Psoas muscle (tissue), 8 donors: ENCODE data around the gene PTPN23. TPM values are rescaled to one million over a fixed set of nuclear protein-coding genes. Genes with fewer than 3 reads are reported as not detected.

Experiments used
- ATAC-seq, 4 donors: fragments of 200-7000 bp; cut with Tn5 transposase; one replicate each; pipeline ENCODE4 v1.9.1; 2020; ENCODE audit warnings: moderate library complexity in 3 of 4, mild to moderate bottlenecking in 2 of 4
- DNase-seq, 2 donors: peaks; one replicate each; pipeline ENCODE4 v3.0.0-alpha.2; 2020
- H3K27ac ChIP-seq: fragments of 200-600 bp; one replicate; pipeline ENCODE4 v1.8.0; 2022
- H3K27me3 ChIP-seq, 3 donors: fragments of 200-600 bp in 1 of 3; one replicate each; pipeline versions ENCODE4 v1.6.1 to v1.8.0; 2013 to 2022; ENCODE audit warnings: low read length in 2 of 3, mild to moderate bottlenecking in 2 of 3, moderate library complexity in 1 of 3; ENCODE audit not compliant: insufficient read depth in 3 of 3
- H3K36me3 ChIP-seq, 2 donors: fragments of 200-600 bp in 1 of 2; one replicate each; pipeline versions ENCODE4 v1.6.1 to v1.8.0; 2013 to 2022; ENCODE audit warnings: low read depth in 1 of 2, mild to moderate bottlenecking in 1 of 2, moderate library complexity in 1 of 2; ENCODE audit not compliant: insufficient read depth in 1 of 2
- H3K4me1 ChIP-seq: fragments of 200-600 bp; one replicate; pipeline ENCODE4 v1.8.0; 2022
- H3K4me3 ChIP-seq: fragments of 200-600 bp; one replicate; pipeline ENCODE4 v1.8.0; 2022; ENCODE audit warnings: mild to moderate bottlenecking
- H3K9me3 ChIP-seq: fragments of 200-600 bp; one replicate; pipeline ENCODE4 v1.8.0; 2022
- WGBS, 3 donors: extraction: QIAGEN DNeasy Blood & Tissue Kit; methylation state at CpG; one replicate each; pipeline versions ENCODE4 v1.1.6 to v1.1.7; 2013; 5-methylcytosine and 5-hydroxymethylcytosine counted together
- intact Hi-C, 2 donors: fragments of 100-400 bp; cut with DNase I; formaldehyde crosslinking; loops; one replicate each; pipeline versions ENCODE4 v1.11.0 to v1.14.2; 2022
- polyA plus RNA-seq, 3 donors: library from polyadenylated mRNA; stranded (reverse); fragments of 200-250 nt; gene quantifications; one replicate each; pipeline ENCODE4 v1.2.3, GENCODE V29; 2013
- total RNA-seq, 4 donors: library from RNA; stranded (reverse); fragmentation: NEBNext Ultra II Directional in 2 of 4; extraction: Animal tissue kit (Norgen Biotek cat#: 25700) in 2 of 4; gene quantifications; one replicate each; pipeline versions ENCODE4 v1.2.1 to v1.2.4, GENCODE V29; 2021 to 2023
- TF ChIP-seq, protein P1 (sequence below): fragments of 200-600 bp; IDR thresholded peaks from one replicate; pipeline ENCODE4 v1.8.0; 2022; ENCODE audit warnings: antibody characterized with exemption
- donor health status: healthy with polysubstance abuse.
- donor health status: DM: no; HTN: no; CAD: no; lungs with moderate emphysema.
- donor health status: Bipolar disorder and iron deficiency.
- donor health status: healthy.
- donor health status: DM: yes; HTN: yes; CAD: no.
- donor health status: DM: no; HTN: no; CAD: no.
- donor health status: DM: no; HTN: no; CAD: no.
- donor health status: DM: yes; HTN: yes; CAD: no.

PTPN23 gene
- total and polyA plus RNA-seq, 7 donors: 14.3 to 47.5 (median 30.9) TPM

DNA sequence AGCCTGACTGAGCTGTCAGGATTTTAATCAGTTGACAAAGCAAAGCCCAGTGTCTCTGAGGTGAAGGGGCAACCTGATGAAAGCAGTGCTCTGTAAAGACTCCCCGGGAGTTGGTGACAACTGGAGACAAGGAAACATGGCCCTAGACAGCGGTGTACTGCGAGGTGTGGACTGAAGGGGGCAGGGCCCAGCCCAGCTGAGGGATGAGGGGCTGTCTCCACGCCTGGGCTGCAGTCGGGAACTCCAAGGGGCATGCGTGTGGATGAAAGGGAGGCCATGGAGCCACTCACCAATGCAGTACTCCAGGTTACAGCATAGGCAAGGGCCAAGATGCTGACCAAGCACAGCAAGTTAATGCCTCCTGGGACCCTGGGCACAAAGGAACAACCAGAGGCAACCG, 49.8 kb downstream of the PTPN23 start:
- H3K4me1 ChIP-seq: no peaks in the 10 kb centered on the region
- intact Hi-C loops: no loop called here
- no peaks in the 10 kb centered on the region for H3K9me3 ChIP-seq
- H3K4me3 ChIP-seq: no peak overlapping the region
- H3K36me3 ChIP-seq: peaks cover 7 to 86% of the 10 kb centered on the region in 2 donors
- 89 to 92% (median 90%) methylated on average over 7 of the region's 7 CpGs for WGBS, 3 donors
- H3K27me3 ChIP-seq: no peaks in the 10 kb centered on the region
- DNase-seq: peak in 1 of 2 donors; percentile 38
- H3K27ac ChIP-seq: no peak overlapping the region
- TF ChIP-seq, protein P1, sequence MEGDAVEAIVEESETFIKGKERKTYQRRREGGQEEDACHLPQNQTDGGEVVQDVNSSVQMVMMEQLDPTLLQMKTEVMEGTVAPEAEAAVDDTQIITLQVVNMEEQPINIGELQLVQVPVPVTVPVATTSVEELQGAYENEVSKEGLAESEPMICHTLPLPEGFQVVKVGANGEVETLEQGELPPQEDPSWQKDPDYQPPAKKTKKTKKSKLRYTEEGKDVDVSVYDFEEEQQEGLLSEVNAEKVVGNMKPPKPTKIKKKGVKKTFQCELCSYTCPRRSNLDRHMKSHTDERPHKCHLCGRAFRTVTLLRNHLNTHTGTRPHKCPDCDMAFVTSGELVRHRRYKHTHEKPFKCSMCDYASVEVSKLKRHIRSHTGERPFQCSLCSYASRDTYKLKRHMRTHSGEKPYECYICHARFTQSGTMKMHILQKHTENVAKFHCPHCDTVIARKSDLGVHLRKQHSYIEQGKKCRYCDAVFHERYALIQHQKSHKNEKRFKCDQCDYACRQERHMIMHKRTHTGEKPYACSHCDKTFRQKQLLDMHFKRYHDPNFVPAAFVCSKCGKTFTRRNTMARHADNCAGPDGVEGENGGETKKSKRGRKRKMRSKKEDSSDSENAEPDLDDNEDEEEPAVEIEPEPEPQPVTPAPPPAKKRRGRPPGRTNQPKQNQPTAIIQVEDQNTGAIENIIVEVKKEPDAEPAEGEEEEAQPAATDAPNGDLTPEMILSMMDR: no peak
- no peak for ATAC-seq

DNA sequence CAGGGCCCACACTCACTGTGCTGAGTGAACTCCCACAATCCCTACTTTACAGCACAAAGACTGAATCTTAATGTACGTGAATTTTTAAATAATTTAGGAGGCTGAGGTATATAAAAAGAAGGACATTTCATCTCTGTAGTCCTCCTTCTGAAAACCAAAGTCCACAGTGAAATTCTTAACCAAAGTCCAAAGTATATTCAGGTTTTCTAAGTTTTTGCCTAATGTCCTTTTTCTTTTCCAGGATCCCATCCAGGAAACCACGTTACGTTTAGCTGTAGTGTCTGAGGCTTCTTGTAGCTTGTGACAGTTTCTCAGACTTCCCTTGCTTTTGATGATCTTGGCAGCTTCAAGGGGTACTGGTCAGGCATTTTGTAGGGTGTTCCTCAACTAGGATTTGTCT, 50.4 kb downstream of the PTPN23 start:
- intact Hi-C loops: no loop called here
- H3K4me3 ChIP-seq: no peak overlapping the region
- H3K27me3 ChIP-seq: no peaks in the 10 kb centered on the region
- peaks cover 7 to 80% of the 10 kb centered on the region in 2 donors for H3K36me3 ChIP-seq
- ATAC-seq (no peak), DNase-seq (no peak)
- no peak overlapping the region for H3K27ac ChIP-seq
- H3K9me3 ChIP-seq: no peaks in the 10 kb centered on the region
- WGBS, 3 donors: 72 to 90% (median 80%) methylated on average over 3 of the region's 3 CpGs
- H3K4me1 ChIP-seq: no peaks in the 10 kb centered on the region
- TF ChIP-seq, protein P1: no peak

DNA sequence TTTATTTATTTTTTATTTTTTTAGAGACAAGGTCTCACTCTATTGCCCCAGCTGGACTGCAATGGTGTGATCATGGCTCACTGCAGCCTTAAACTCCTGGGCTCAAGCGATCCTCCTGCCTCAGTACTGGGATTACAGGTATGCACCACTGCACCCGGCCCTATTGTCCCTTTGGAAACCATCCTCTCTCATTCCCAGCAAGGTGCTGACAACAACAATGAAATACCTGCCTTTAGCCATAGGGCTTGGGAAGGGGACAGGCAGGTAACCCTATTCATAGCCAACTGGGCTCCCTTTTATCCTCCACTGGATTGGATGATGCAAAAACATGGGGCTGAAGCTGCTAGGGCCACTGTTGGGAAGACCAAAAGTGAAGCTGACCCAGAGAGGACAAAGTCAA, 51.9 kb downstream of the PTPN23 start:
- DNase-seq (no peak), ATAC-seq (no peak)
- intact Hi-C loops: no loop called here
- no peaks in the 10 kb centered on the region for H3K4me1 ChIP-seq
- H3K9me3 ChIP-seq: no peaks in the 10 kb centered on the region
- no peak overlapping the region for H3K4me3 ChIP-seq
- H3K27me3 ChIP-seq: no peaks in the 10 kb centered on the region
- H3K27ac ChIP-seq: no peak overlapping the region
- WGBS, 3 donors: 93 to 96% (median 96%) methylated on average over 2 of the region's 2 CpGs
- TF ChIP-seq, protein P1: no peak
- H3K36me3 ChIP-seq: peaks cover 5 to 68% of the 10 kb centered on the region in 2 donors

DNA sequence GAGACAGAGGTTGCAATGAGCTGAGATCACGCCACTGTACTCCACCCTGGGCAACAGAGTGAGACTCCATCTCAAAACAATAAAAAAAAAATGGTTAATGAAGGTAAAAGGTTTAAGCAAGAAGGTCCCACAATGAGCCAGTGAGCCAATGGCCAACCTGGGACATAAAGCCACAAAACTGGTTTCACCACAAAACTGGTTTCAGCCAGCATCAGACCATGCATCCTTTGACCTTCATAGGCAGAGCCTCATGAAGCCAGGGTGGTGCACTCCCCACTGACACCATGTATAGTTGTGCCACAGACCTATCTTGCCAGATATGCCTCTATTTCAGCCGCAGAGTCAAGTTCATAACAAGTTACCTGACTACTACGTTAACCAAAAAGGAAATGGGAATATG, 53.0 kb downstream of the PTPN23 start:
- Histone ChIP-seq H3K4me1 (no peaks in the 10 kb centered on the region), H3K27me3 (no peaks in the 10 kb centered on the region), H3K4me3 (no peak overlapping the region), H3K27ac (no peak overlapping the region), H3K9me3 (no peaks in the 10 kb centered on the region), H3K36me3 (peaks cover 5 to 68% of the 10 kb centered on the region in 2 donors)
- ATAC-seq (no peak), DNase-seq (no peak)
- 95 to 99% (median 96%) methylated on average over 3 of the region's 3 CpGs for WGBS, 3 donors
- TF ChIP-seq, protein P1: no peak
- intact Hi-C loops: no loop called here

DNA sequence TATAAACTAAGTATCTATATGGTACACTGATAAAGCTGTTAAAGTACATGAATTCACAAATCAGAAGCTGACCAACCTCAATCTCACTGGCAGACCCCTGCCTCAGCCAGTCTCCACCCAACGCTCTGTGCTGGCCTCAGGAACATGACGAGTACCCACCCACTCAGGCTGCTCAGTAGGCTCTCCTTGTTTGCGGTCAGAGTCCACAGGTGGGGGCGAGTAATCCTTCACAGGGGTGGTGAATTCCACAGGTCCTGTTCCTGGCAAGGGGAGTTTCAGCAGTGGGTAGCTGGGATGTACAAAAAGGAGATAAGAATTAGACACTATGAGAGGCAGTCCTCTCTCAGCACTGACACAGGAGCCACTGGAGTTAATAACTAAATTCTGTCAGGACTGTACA, 54.0 kb downstream of the PTPN23 start:
- Histone ChIP-seq H3K4me3 (no peak overlapping the region), H3K36me3 (peaks cover 5 to 73% of the 10 kb centered on the region in 2 donors), H3K27ac (no peak overlapping the region), H3K4me1 (no peaks in the 10 kb centered on the region), H3K27me3 (no peaks in the 10 kb centered on the region), H3K9me3 (no peaks in the 10 kb centered on the region)
- intact Hi-C loops: no loop called here
- WGBS, 3 donors: 93 to 99% (median 96%) methylated on average over 4 of the region's 4 CpGs
- TF ChIP-seq, protein P1: no peak
- ATAC-seq (no peak), DNase-seq (no peak)
